GM23338 (cell line): ENCODE results near the gene STXBP5. TPM values are rescaled to one million over a fixed set of nuclear protein-coding genes. Genes with fewer than 3 reads are reported as not detected.

Experiments used
- ATAC-seq: fragments of 200-7000 bp; cut with Tn5 transposase; 3 replicates; pipeline ENCODE4 v1.9.1; 2020
- DNase-seq: peaks from one replicate; pipeline ENCODE4 v3.0.0-alpha.2; 2015; ENCODE audit warnings: low spot score
- H2AFZ ChIP-seq: fragments of 200-600 bp; sonication (generic); 2 replicates; pipeline ENCODE4 v1.8.0; 2016; ENCODE audit warnings: antibody characterized with exemption, mild to moderate bottlenecking, moderate library complexity
- H3F3A ChIP-seq: fragments of 200-600 bp; sonication (generic); replicated peaks from 2 replicates; pipeline ENCODE4 v1.8.0; 2017; ENCODE audit warnings: antibody characterized with exemption, mixed run types, low read depth
- H3K27ac ChIP-seq: fragments of 200-600 bp; sonication (generic); 2 replicates; pipeline ENCODE4 v1.6.1; 2016; ENCODE audit warnings: low read depth
- H3K27me3 ChIP-seq: fragments of 200-600 bp; sonication (generic); 2 replicates; pipeline ENCODE4 v1.8.0; 2016; ENCODE audit warnings: mild to moderate bottlenecking, mixed run types, moderate library complexity; ENCODE audit not compliant: insufficient read depth
- H3K36me3 ChIP-seq: fragments of 200-600 bp; sonication (generic); 2 replicates; pipeline ENCODE4 v1.8.0; 2016; ENCODE audit warnings: mild to moderate bottlenecking; ENCODE audit not compliant: insufficient read depth
- H3K4me1 ChIP-seq: fragments of 200-600 bp; sonication (generic); 2 replicates; pipeline ENCODE4 v1.8.0; 2016; ENCODE audit warnings: mild to moderate bottlenecking, moderate library complexity; ENCODE audit not compliant: insufficient read depth
- H3K4me2 ChIP-seq: fragments of 200-600 bp; sonication (generic); 2 replicates; pipeline ENCODE4 v1.7.1; 2017; ENCODE audit warnings: mixed run types
- H3K4me3 ChIP-seq: fragments of 200-600 bp; sonication (generic); 2 replicates; pipeline ENCODE4 v1.6.1; 2016; ENCODE audit warnings: mixed run types
- H3K79me2 ChIP-seq: fragments of 200-600 bp; sonication (generic); replicated peaks from 2 replicates; pipeline ENCODE4 v1.8.0; 2017; ENCODE audit warnings: mild to moderate bottlenecking; ENCODE audit not compliant: insufficient read depth
- H3K9me2 ChIP-seq: fragments of 200-600 bp; sonication (generic); 2 replicates; pipeline ENCODE4 v1.8.0; 2017; ENCODE audit not compliant: insufficient read depth
- H4K20me1 ChIP-seq: fragments of 200-600 bp; sonication (generic); replicated peaks from 2 replicates; pipeline ENCODE4 v1.8.0; 2017; ENCODE audit warnings: mild to moderate bottlenecking; ENCODE audit not compliant: insufficient read depth
- H3K27ac Mint-ChIP-seq: 2 replicates; pipeline ENCODE4 v1.8.0; 2020; ENCODE audit warnings: inconsistent platforms, mild to moderate bottlenecking, moderate library complexity, mixed read lengths
- H3K27me3 Mint-ChIP-seq: 3 replicates; pipeline ENCODE4 v1.8.0; 2022; ENCODE audit warnings: low read depth, mild to moderate bottlenecking, moderate library complexity, mixed read lengths, inconsistent platforms; ENCODE audit not compliant: insufficient read depth, poor library complexity
- H3K36me3 Mint-ChIP-seq: 3 replicates; pipeline ENCODE4 v1.8.0; 2021; ENCODE audit warnings: low read depth, mild to moderate bottlenecking, inconsistent platforms, moderate library complexity, mixed read lengths
- H3K4me1 Mint-ChIP-seq: 3 replicates; pipeline ENCODE4 v1.8.0; 2020; ENCODE audit warnings: mild to moderate bottlenecking, inconsistent platforms, mixed read lengths
- H3K4me3 Mint-ChIP-seq: 3 replicates; pipeline ENCODE4 v1.8.0; 2021; ENCODE audit warnings: moderate library complexity, mild to moderate bottlenecking, inconsistent platforms, mixed read lengths
- H3K9me3 Mint-ChIP-seq: 3 replicates; pipeline ENCODE4 v1.8.0; 2020; ENCODE audit warnings: moderate library complexity, mild to moderate bottlenecking, inconsistent platforms, mixed read lengths
- CREB1 ChIP-seq: fragments of 250-450 bp; sonication (Bioruptor Pico); IDR thresholded peaks from 2 replicates; pipeline ENCODE4 v1.5.0; 2020; ENCODE audit warnings: low read depth, mild to moderate bottlenecking, moderate library complexity
- ETS1 ChIP-seq: IDR thresholded peaks from 2 replicates; pipeline ENCODE4 v1.6.1; 2016; ENCODE audit warnings: antibody characterized with exemption
- JUNB ChIP-seq: IDR thresholded peaks from one replicate; pipeline ENCODE4 v1.6.1; 2016; ENCODE audit warnings: antibody characterized with exemption; ENCODE audit not compliant: unreplicated experiment
- NANOG ChIP-seq: IDR thresholded peaks from 2 replicates; pipeline ENCODE4 v1.6.1; 2016; ENCODE audit warnings: antibody characterized with exemption, borderline replicate concordance
- POLR2AphosphoS5 ChIP-seq: IDR thresholded peaks from 2 replicates; pipeline ENCODE4 v1.6.1; 2016; ENCODE audit warnings: antibody characterized with exemption, low read depth
- REST ChIP-seq: IDR thresholded peaks from one replicate; pipeline ENCODE4 v1.6.1; 2018; ENCODE audit warnings: antibody characterized with exemption; ENCODE audit not compliant: unreplicated experiment
- STAT1 ChIP-seq: IDR thresholded peaks from one replicate; pipeline ENCODE4 v1.6.1; 2016; ENCODE audit warnings: antibody characterized with exemption; ENCODE audit not compliant: unreplicated experiment
- ZNF114 ChIP-seq: fragments of 250-450 bp; sonication (Bioruptor Pico); IDR thresholded peaks from 2 replicates; pipeline ENCODE4 v1.5.0; 2020; ENCODE audit warnings: mild to moderate bottlenecking, moderate library complexity
- ZNF331 ChIP-seq: fragments of 250-450 bp; sonication (Bioruptor Pico); IDR thresholded peaks from 2 replicates; pipeline ENCODE4 v1.5.0; 2020; ENCODE audit warnings: low read depth, mild to moderate bottlenecking, moderate library complexity
- ZNF462 ChIP-seq: fragments of 250-450 bp; sonication (Bioruptor Pico); IDR thresholded peaks from 2 replicates; pipeline ENCODE4 v1.5.0; 2020; ENCODE audit warnings: mild to moderate bottlenecking, moderate library complexity
- polyA plus RNA-seq: library from polyadenylated mRNA; unstranded; fragments of >200 nt; fragmentation: Nextera tagmentation; extraction: Ambion mirVana; gene quantifications from 2 replicates; pipeline ENCODE4 v1.2.1, GENCODE V29; 2016
- total RNA-seq: library from RNA; depleted of rRNA; stranded (reverse); fragments of >200 nt; shearing (Covaris generic); gene quantifications from 2 replicates; pipeline ENCODE4 v1.2.3, GENCODE V29; 2014

The STXBP5 gene
- total and polyA plus RNA-seq, 2 experiments from 2014 or later = 3.9 to 17.8 TPM

- no peak for TF ChIP-seq CREB1
- no peak for TF ChIP-seq NANOG
- TF ChIP-seq POLR2AphosphoS5 = no peak
Measured at GRCh38 chr6:147184379-147184778, 19.8 kb upstream of the STXBP5 start (continued).

GRCh38 chr6:147185216-147185615 lies 19.0 kb upstream of the STXBP5 start:
- TF ChIP-seq ZNF462 (CRISPR knock-in tag) = no peak
- TF ChIP-seq ETS1 = no peak
- no peak for TF ChIP-seq REST
- no peak for TF ChIP-seq STAT1
- no peak for TF ChIP-seq NANOG
- TF ChIP-seq JUNB = no peak
- TF ChIP-seq CREB1 = no peak
- TF ChIP-seq ZNF114 = no peak
- no peak for TF ChIP-seq ZNF331 (CRISPR knock-in tag)
- TF ChIP-seq POLR2AphosphoS5 = no peak
- Histone ChIP-seq H3F3A (no peaks in the 10 kb centered on the region), H3K27me3 (no peaks in the 10 kb centered on the region), H3K4me1 (peaks cover 3% of the 10 kb centered on the region; the same call in 1 of the 2 replicates), H3K4me2 (no peak overlapping the region), H3K9me2 (peaks cover 6% of the 10 kb centered on the region; the same call in 1 of the 2 replicates), H3K4me3 (no peak overlapping the region), H3K36me3 (no peaks in the 10 kb centered on the region), H2AFZ (no peak overlapping the region), H3K27ac (no peak overlapping the region), H4K20me1 (no peaks in the 10 kb centered on the region), H3K79me2 (no peaks in the 10 kb centered on the region)
- no peaks in the 10 kb centered on the region for H3K27me3 Mint-ChIP-seq
- no peaks in the 10 kb centered on the region for H3K9me3 Mint-ChIP-seq
- H3K4me3 Mint-ChIP-seq = no peak overlapping the region
- no peak overlapping the region; the same call in 1 of the 2 replicates for H3K27ac Mint-ChIP-seq
- ATAC-seq (no peak), DNase-seq (no peak)
- H3K36me3 Mint-ChIP-seq = no peaks in the 10 kb centered on the region
- peaks cover 10% of the 10 kb centered on the region for H3K4me1 Mint-ChIP-seq
